HL-60/S4 (cell line): ENCODE results near the gene WDR76.
"Not testable (repeated sequence)": the region's sequence is repeated elsewhere in the genome, so short reads cannot be mapped to it uniquely, and the experiment has no call there.

Experiments
- in situ Hi-C: fragments of 300-500 bp; cut with MboI; formaldehyde crosslinking; loops from 2 replicates; pipeline ENCODE4 v1.14.3; 2022; ENCODE audit warnings: low sequenced_read_pairs

WDR76 gene

GRCh38 chr15:43815064-43815463, 11.7 kb upstream of the WDR76 start:
- in situ Hi-C loops, result not testable (repeated sequence)

GRCh38 chr15:43821505-43821904, 5.3 kb upstream of the WDR76 start:
- in situ Hi-C loops, result no loop called here

- in situ Hi-C loops, result no loop called here
Observed at GRCh38 chr15:43824302-43825246, 2.2 kb upstream of the WDR76 start, which contains the start of gene MFAP1. TSS of gene MFAP1 (minus strand) at chr15:43824690. CDS start at chr15:43824569, 121 bp downstream.

DNA sequence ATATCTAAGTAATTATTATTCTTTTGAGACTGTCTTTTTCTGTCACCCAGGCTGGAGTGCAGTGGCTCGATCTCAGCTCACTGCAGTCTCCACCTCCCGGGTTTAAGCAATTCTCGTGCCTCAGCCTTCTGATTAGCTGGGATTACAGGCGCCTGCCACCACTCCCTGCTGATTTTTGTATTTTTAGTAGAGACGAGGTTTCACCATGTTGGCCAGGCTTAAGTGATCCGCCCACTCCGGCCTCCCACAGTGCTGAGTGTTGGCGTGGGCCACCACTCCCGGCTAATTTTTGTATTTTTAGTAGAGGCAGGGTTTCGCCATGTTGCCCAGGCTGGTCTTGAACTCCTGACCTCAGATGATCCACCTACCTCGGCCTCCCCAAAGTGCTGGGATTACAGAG, 1.5 kb upstream of the WDR76 start:
- in situ Hi-C loops, result not testable (repeated sequence)

- in situ Hi-C loops, result no loop called here
Observed at GRCh38 chr15:43826029-43826507, 734 bp upstream of the WDR76 start.

DNA sequence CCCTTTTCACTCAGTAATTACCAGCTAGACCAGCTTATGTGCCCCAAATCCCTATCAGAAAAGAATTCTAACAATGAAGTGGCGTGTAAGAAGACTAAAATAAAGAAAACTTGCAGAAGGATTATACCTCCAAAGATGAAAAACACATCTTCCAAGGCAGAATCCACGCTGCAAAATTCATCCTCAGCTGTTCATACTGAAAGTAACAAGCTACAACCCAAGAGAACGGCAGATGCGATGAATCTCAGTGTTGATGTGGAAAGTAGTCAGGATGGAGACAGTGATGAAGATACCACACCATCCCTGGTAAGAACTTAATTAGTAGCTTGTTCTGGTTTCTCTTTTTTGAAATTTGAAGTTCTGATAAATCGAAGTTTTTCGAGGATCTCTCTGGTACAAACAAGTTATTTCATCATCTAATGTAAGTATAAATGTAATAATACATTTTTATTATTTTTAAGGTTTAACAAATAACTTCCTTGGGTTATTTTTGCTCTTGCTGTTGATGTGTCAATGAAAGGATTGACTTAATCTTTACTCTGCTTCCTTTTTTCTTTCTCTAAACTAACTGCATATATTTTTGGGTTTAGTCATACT, 1.4 kb downstream of the WDR76 start:
- in situ Hi-C loops, result no loop called here

- in situ Hi-C loops, result not testable (repeated sequence)
Observed at GRCh38 chr15:43829951-43830540, 3.2 kb downstream of the WDR76 start.

DNA sequence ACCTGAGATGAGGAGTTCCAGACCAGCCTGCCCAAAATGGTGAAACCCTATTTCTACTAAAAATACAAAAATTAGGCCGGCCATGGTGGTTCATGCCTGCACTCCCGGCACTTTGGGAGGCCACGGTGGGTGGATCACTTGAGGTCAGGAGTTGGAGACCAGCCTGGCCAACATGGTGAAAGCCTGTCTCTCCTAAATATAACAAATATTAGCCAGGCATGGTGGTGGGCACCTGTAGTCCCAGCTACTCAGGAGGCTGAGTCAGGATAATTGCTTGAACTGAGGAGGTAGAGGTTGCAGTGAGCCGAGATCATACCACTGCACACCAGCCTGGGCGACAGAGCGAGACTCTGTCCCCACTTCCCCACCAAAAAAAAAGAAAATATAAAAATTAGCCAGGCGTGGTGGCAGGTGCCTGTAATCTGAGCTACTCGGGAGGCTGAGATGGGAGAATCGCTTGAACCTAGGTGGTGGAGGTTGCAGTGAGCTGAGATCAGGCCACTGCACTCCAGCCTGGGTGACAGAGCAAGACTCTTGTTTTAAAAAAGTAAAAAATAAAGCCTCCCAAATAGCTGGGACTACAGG, 4.0 kb downstream of the WDR76 start:
- in situ Hi-C loops, result not testable (repeated sequence)

GRCh38 chr15:43831519-43832052, 4.8 kb downstream of the WDR76 start:
- in situ Hi-C loops, result not testable (repeated sequence)

- in situ Hi-C loops, result not testable (repeated sequence)
Observed at GRCh38 chr15:43832485-43832884, 5.7 kb downstream of the WDR76 start.

DNA sequence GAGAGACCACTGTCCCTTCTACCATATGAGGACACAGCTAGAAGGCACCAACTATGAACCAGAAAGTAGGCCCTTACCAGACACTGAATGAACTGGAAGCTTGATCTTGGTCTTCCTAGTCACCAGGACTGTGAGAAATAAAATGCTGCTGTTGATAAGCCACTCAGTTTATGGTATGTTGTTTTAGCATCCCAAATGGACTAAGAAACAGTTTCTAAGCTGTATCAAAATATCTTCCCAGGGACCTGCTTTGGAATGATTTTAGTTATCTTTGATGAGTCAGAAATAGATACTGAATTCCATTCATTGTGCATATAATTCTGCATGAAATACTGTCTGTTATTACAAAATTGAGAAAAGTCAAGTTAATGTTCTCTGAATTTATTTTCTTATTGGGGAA, 18.6 kb downstream of the WDR76 start:
- in situ Hi-C loops, result no loop called here

GRCh38 chr15:43851251-43851650, 24.4 kb downstream of the WDR76 start:
- in situ Hi-C loops, result no loop called here

GRCh38 chr15:43852607-43853006, 25.8 kb downstream of the WDR76 start:
- in situ Hi-C loops, result no loop called here

DNA sequence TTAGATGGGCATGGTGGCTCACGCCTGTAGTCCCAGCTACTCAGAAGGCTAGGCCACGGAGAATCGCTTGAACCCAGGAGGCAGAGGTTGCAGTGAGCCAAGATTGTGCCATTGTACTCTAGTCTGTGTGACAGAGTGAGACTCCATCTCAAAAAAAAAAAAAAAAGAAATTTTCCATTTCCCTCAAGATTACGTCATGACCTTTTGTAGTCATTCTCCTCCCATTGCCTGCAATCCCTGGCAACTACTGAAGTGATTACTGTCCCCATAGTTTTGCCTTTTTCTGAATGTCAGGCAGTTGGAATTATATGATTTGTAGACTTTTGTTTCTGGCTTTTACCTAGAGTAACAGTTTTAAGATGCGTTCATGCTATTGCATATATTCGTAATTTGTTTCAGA, 28.0 kb downstream of the WDR76 start:
- in situ Hi-C loops, result no loop called here

- in situ Hi-C loops, result no loop called here
Observed at GRCh38 chr15:43859546-43859945, 32.7 kb downstream of the WDR76 start.

GRCh38 chr15:43866636-43867035, 39.8 kb downstream of the WDR76 start:
- in situ Hi-C loops, result not testable (repeated sequence)

DNA sequence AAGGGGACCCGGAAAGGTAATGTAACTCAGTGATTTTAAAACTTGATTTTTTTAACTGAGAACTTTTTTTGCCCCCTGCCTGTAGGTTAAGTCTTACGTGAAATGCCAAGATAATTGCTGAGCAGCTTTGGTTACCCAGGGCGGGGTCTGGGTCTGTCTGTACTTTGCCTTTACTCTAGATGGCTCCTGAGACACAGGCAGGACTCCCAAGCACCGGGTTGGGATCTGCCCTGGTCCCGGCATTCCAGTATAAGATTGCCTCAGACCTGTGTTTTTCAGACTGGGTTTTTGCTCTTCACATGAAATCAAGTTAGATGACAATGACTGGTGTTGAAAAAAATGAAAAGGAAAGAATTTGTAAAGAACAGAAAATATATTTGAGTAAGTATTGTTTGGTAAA, 40.3 kb downstream of the WDR76 start:
- in situ Hi-C loops, result no loop called here

DNA sequence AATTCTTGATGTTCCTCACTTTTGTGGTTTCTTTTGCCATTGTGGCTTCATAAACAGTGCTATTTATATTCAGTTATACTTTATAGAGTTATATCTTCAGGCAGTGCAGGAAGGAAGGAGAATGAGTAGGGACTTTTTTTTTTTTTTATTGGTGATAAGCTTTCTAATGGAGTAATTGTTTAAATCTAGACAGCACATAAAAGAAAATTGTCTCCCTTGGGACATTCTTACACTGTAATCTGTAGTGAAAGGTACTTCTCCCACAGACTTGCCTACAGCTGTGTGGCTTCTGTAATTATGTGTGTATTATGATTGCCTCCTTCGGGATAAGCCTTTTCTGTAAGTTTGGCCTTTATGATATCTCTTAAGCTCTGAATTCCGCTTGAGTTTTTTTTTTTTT, 41.6 kb downstream of the WDR76 start:
- in situ Hi-C loops, result no loop called here

DNA sequence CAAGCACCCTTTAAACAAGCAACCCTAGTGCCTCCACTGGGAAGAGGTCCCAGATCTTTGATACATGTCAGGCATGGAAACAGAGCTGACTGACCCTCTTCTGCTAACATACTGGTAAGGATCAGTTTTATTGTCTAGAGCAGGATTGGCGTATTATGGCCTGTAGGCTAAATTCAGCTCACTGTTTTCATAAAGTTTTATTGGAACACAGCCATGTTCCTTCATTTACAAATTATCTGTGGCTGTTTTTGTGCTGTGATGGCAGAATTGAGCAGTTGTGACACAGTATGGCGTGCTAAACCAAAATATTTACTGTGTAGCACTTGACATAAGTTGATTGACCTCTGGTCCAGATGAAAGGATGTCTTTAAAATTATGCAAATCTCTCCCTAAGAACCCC, 45.0 kb downstream of the WDR76 start:
- in situ Hi-C loops, result no loop called here

- in situ Hi-C loops, result no loop called here
Observed at GRCh38 chr15:43872416-43873020, 45.7 kb downstream of the WDR76 start.

DNA sequence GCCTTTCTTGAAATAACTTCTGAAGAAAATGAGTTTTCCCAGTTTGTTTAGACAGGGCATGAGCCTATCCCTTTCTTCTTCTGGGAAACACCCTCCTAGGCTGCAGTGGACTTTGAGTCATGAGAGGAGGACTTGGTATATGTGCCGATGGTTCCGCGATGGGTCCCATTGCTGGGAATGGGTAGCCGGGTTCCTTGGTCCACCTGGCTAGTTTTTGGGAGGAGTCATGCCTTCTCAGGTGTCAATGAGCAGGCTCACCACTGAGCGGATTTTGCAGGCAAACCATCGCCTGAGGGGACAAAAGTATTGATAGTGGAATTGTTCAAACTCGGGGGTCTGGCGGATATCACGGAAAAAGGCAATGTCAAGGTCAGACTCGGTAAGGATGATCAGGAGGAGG, 46.8 kb downstream of the WDR76 start:
- in situ Hi-C loops, result no loop called here
